ENCODE data around the gene ZCRB1. TPM values are rescaled to one million over a fixed set of nuclear protein-coding genes. Genes with fewer than 3 reads are reported as not detected.

ZCRB1 gene
- total RNA-seq, 1 experiment from 2014 or later: 71.5 TPM

GRCh38 chr12:42364692-42365091, 38.8 kb upstream of the ZCRB1 start:
- Histone ChIP-seq H3K79me2 (ENCODE audit: insufficient read depth, low read length) (peaks cover 2% of the 10 kb centered on the region; the same call in 1 of the 2 replicates), H2BK120ac (ENCODE audit: low read depth, low read length, poor library complexity, severe bottlenecking) (no peak overlapping the region), H3T11ph (ENCODE audit: low read length) (no peak overlapping the region), H2BK15ac (ENCODE audit: low read depth, low read length) (no peak overlapping the region), H3K9me3 (ENCODE audit: control insufficient read depth, low read depth, low read length) (no peaks in the 10 kb centered on the region), H4K8ac (replicated peaks; ENCODE audit: insufficient read length, low read depth, low read length) (no peak overlapping the region), H4K5ac (ENCODE audit: insufficient read length, low read depth, low read length) (no peak overlapping the region), H3K4me1 (ENCODE audit: insufficient read depth, low read length) (0 out of 2 replicates have a peak, but pooled peaks cover 2% of the 10 kb centered on the region), H3K23me2 (ENCODE audit: insufficient read length, low read depth, low read length, poor library complexity, severe bottlenecking) (no peaks in the 10 kb centered on the region), H4K91ac (ENCODE audit: insufficient read length, low read depth, low read length) (no peak overlapping the region), H2AFZ (ENCODE audit: low read length) (no peak overlapping the region), H2BK20ac (ENCODE audit: low read depth, low read length, poor library complexity, severe bottlenecking) (no peak overlapping the region), H3K23ac (ENCODE audit: insufficient read length, low read depth, low read length) (no peak overlapping the region), H3K79me1 (ENCODE audit: insufficient read depth, low read depth, low read length, poor library complexity, severe bottlenecking) (no peaks in the 10 kb centered on the region), H2BK12ac (ENCODE audit: insufficient read length, low read depth, low read length) (no peak overlapping the region), H3K18ac (ENCODE audit: insufficient read length, low read depth, low read length) (no peak overlapping the region), H2AK5ac (ENCODE audit: insufficient read length, low read length) (no peak overlapping the region), H3K14ac (ENCODE audit: insufficient read depth, low read length) (no peak overlapping the region), H4K20me1 (ENCODE audit: control insufficient read depth, insufficient read depth, insufficient read length) (no peaks in the 10 kb centered on the region), H3K56ac (ENCODE audit: insufficient read length, low read depth, low read length) (no peak overlapping the region), H2BK5ac (ENCODE audit: insufficient read length, low read length) (no peak overlapping the region), H3K4me2 (ENCODE audit: insufficient read depth, insufficient read length, low read length) (no peak overlapping the region), H3K27ac (ENCODE audit: insufficient read length, low read depth, low read length) (no peak overlapping the region), H3K9ac (ENCODE audit: extremely low read depth, insufficient read length, low read length) (no peak overlapping the region), H3K4ac (ENCODE audit: low read depth, low read length) (no peak overlapping the region), H3K27me3 (ENCODE audit: insufficient read depth, low read length) (no peaks in the 10 kb centered on the region)
- no CpG with 5 or more reads among the region's 9 CpGs for WGBS (ENCODE audit: extremely low coverage, insufficient read length, low lambda C conversion rate)
- Mint-ChIP-seq H3K36me3 (ENCODE audit: insufficient read depth in 1 of 3, low read depth in 3 of 3) (peaks cover 3 to 8% (median 6%) of the 10 kb centered on the region in 3 experiments; a peak in 6 of 7 replicates), H3K27ac (no peak overlapping the region; a peak in 1 of 7 replicates), H3K9me3 (no peaks in the 10 kb centered on the region), H3K4me3 (no peak overlapping the region), H3K4me1 (peaks cover 29 to 31% of the 10 kb centered on the region in 2 experiments), H3K27me3 (ENCODE audit: low read depth) (no peaks in the 10 kb centered on the region)
- peak; percentile 35; the same call in 2 of the 3 replicates for TF ChIP-seq CTCF (conservative IDR thresholded peaks at IDR 0.05)
- DNase-seq: peak; percentile 65
